ENCODE data around the gene IRGQ. TPM values are rescaled to one million over a fixed set of nuclear protein-coding genes. Genes with fewer than 3 reads are reported as not detected.

The IRGQ gene
- total and polyA plus RNA-seq, 2 donors (not counting 3 experiments of a cell fraction or from before 2014, with no cell fraction given): 15.8 to 33.2 TPM

GRCh38 chr19:43569657-43570056 is 26.3 kb downstream of the IRGQ start:
- no peak overlapping the region for H2AFZ ChIP-seq (ENCODE audit: low read depth, low read length)
- no peaks in the 10 kb centered on the region for H3K9me1 ChIP-seq (replicated peaks; ENCODE audit: control insufficient read depth, extremely low read depth, insufficient read depth, low read length)
- TF ChIP-seq CTCF (IDR thresholded peaks at IDR 0.05; ENCODE audit: extremely low read depth in 1 of 2, insufficient read depth in 1 of 2, low read depth in 1 of 2, low read length in 2 of 2): no peak
- TF ChIP-seq MYC (IDR thresholded peaks at IDR 0.05; ENCODE audit: low read depth, low read length): no peak
- no peak for TF ChIP-seq JUN (IDR thresholded peaks at IDR 0.05; ENCODE audit: borderline replicate concordance, insufficient read depth, insufficient read length, low read depth)
- TF ChIP-seq FOS (IDR thresholded peaks at IDR 0.05; ENCODE audit: borderline replicate concordance, insufficient read depth, low read length): no peak
- TF ChIP-seq POLR2AphosphoS5 (IDR thresholded peaks at IDR 0.05; ENCODE audit: insufficient read depth, low read depth, low read length): no peak
- no peak for TF ChIP-seq POLR2A (IDR thresholded peaks at IDR 0.05; ENCODE audit: low read depth, low read length)
- TF ChIP-seq MAX (IDR thresholded peaks at IDR 0.05; ENCODE audit: insufficient read depth, insufficient read length): no peak
- TF ChIP-seq GATA2 (IDR thresholded peaks at IDR 0.05; ENCODE audit: insufficient read depth, insufficient read length, low read depth, low read length): no peak
- no peak for TF ChIP-seq EZH2 (IDR thresholded peaks at IDR 0.05; ENCODE audit: borderline replicate concordance, low read depth, low read length, severe bottlenecking)
- ChIA-PET CTCF (interaction anchor here (0.6 to 1.9 kb wide), 2 partner anchors 25 to 38 kb away, joined by 3 to 4 read pairs; no protein-coding TSS in a partner anchor), POLR2A (interaction anchor here (0.6 kb wide), 1 partner anchor 15 kb away, joined by 3 read pairs; no protein-coding TSS in a partner anchor)
- H3K4me3 ChIP-seq (replicated peaks in 1 of 3; ENCODE audit: insufficient read depth in 1 of 3, low read depth in 1 of 3, low read length in 3 of 3): no peak overlapping the region
- dilution Hi-C loops (cut with MboI; ENCODE audit: extremely low pct_ligation_motif_present, low sequenced_read_pairs) (no loop called here), intact Hi-C loops (cut with micrococcal nuclease) (no loop called here)
- BruUV-seq (replicated peaks): no TSS peak
- FAIRE-seq (no peak), DNase-seq (ENCODE audit: low read depth, low spot score) (no peak)
- H3K27me3 ChIP-seq (ENCODE audit: control insufficient read depth in 2 of 2, insufficient read depth in 2 of 2, low read length in 2 of 2): no peaks in the 10 kb centered on the region
- H4K20me1 ChIP-seq (replicated peaks; ENCODE audit: control insufficient read depth, extremely low read depth, insufficient read depth, low read length): no peaks in the 10 kb centered on the region
- H3K36me3 ChIP-seq (ENCODE audit: control insufficient read depth in 2 of 2, extremely low read depth in 1 of 2, insufficient read depth in 2 of 2, low read length in 2 of 2): no peaks in the 10 kb centered on the region
- no peak overlapping the region for H3K4me2 ChIP-seq (ENCODE audit: insufficient read depth, low read length)
- no peak overlapping the region for H3K9ac ChIP-seq (replicated peaks; ENCODE audit: extremely low read depth, insufficient read depth, low read length)
- no peaks in the 10 kb centered on the region for H3K79me2 ChIP-seq (ENCODE audit: control insufficient read depth, insufficient read depth, low read length)
- H3K9me3 ChIP-seq (replicated peaks; ENCODE audit: control insufficient read depth, insufficient read depth, low read length): no peaks in the 10 kb centered on the region
- H3K27ac ChIP-seq (ENCODE audit: insufficient read depth, low read depth, low read length): no peak overlapping the region
- H3K4me1 ChIP-seq (ENCODE audit: control insufficient read depth, extremely low read depth, insufficient read depth, low read length): peaks cover 4% of the 10 kb centered on the region
